ENCODE data around the gene SIL1.
"Not testable (repeated sequence)": the region's sequence is repeated elsewhere in the genome, so short reads cannot be mapped to it uniquely, and the experiment has no call there.

The SIL1 gene

GRCh38 chr5:139118804-139119203 is 79.4 kb downstream of the SIL1 start:
- no peak for DNase-seq (ENCODE audit: low read depth in 1 of 2, low spot score in 1 of 2)
- in situ Hi-C loops (cut with HindIII; ENCODE audit: low pct_unique_long_range_greater_than_20kb, low sequenced_read_pairs), result no loop called here
- no peak for TF ChIP-seq JUND (IDR thresholded peaks at IDR 0.05; ENCODE audit: low read depth)

GRCh38 chr5:139117342-139117884 is 80.8 kb downstream of the SIL1 start:
- TF ChIP-seq JUND (IDR thresholded peaks at IDR 0.05; ENCODE audit: low read depth), result no peak
- DNase-seq (ENCODE audit: low read depth in 1 of 2, low spot score in 1 of 2), result no peak
- in situ Hi-C loops (cut with HindIII; ENCODE audit: low pct_unique_long_range_greater_than_20kb, low sequenced_read_pairs), result no loop called here

GRCh38 chr5:139116100-139116655 is 82.0 kb downstream of the SIL1 start:
- no peak for DNase-seq (ENCODE audit: low read depth in 1 of 2, low spot score in 1 of 2)
- in situ Hi-C loops (cut with HindIII; ENCODE audit: low pct_unique_long_range_greater_than_20kb, low sequenced_read_pairs), result no loop called here
- TF ChIP-seq JUND (IDR thresholded peaks at IDR 0.05; ENCODE audit: low read depth), result no peak

- no peak for TF ChIP-seq JUND (IDR thresholded peaks at IDR 0.05; ENCODE audit: low read depth)
- in situ Hi-C loops (cut with HindIII; ENCODE audit: low pct_unique_long_range_greater_than_20kb, low sequenced_read_pairs), result no loop called here
- no peak for DNase-seq (ENCODE audit: low read depth in 1 of 2, low spot score in 1 of 2)
These were observed 84.3 kb downstream of the SIL1 start for GRCh38 chr5:139113892-139114291.

- in situ Hi-C loops (cut with HindIII; ENCODE audit: low pct_unique_long_range_greater_than_20kb, low sequenced_read_pairs), result not testable (repeated sequence)
These were observed 85.8 kb downstream of the SIL1 start for GRCh38 chr5:139112362-139112761.

GRCh38 chr5:139110526-139111168 is 87.5 kb downstream of the SIL1 start:
- no peak for DNase-seq (ENCODE audit: low read depth in 1 of 2, low spot score in 1 of 2)
- TF ChIP-seq JUND (IDR thresholded peaks at IDR 0.05; ENCODE audit: low read depth), result no peak
- in situ Hi-C loops (cut with HindIII; ENCODE audit: low pct_unique_long_range_greater_than_20kb, low sequenced_read_pairs), result no loop called here

More at GRCh38 chr5:139112362-139112761, 85.8 kb downstream of the SIL1 start:
- DNase-seq (ENCODE audit: low read depth in 1 of 2, low spot score in 1 of 2), result not testable (repeated sequence)

GRCh38 chr5:139108063-139108824 is 89.9 kb downstream of the SIL1 start:
- no peak for TF ChIP-seq JUND (IDR thresholded peaks at IDR 0.05; ENCODE audit: low read depth)
- DNase-seq (ENCODE audit: low read depth in 1 of 2, low spot score in 1 of 2), result no peak
- in situ Hi-C loops (cut with HindIII; ENCODE audit: low pct_unique_long_range_greater_than_20kb, low sequenced_read_pairs), result no loop called here

GRCh38 chr5:139105621-139106071 is 92.5 kb downstream of the SIL1 start:
- no peak for TF ChIP-seq JUND (IDR thresholded peaks at IDR 0.05; ENCODE audit: low read depth)
- in situ Hi-C loops (cut with HindIII; ENCODE audit: low pct_unique_long_range_greater_than_20kb, low sequenced_read_pairs), result no loop called here
- DNase-seq (ENCODE audit: low read depth in 1 of 2, low spot score in 1 of 2), result no peak

- in situ Hi-C loops (cut with HindIII; ENCODE audit: low pct_unique_long_range_greater_than_20kb, low sequenced_read_pairs), result no loop called here
- no peak for DNase-seq (ENCODE audit: low read depth in 1 of 2, low spot score in 1 of 2)
- no peak for TF ChIP-seq JUND (IDR thresholded peaks at IDR 0.05; ENCODE audit: low read depth)
These were observed 93.4 kb downstream of the SIL1 start for GRCh38 chr5:139104577-139105276.

GRCh38 chr5:139103762-139104161 is 94.4 kb downstream of the SIL1 start:
- no peak for TF ChIP-seq JUND (IDR thresholded peaks at IDR 0.05; ENCODE audit: low read depth)
- DNase-seq (ENCODE audit: low read depth in 1 of 2, low spot score in 1 of 2), result no peak
- in situ Hi-C loops (cut with HindIII; ENCODE audit: low pct_unique_long_range_greater_than_20kb, low sequenced_read_pairs), result no loop called here

GRCh38 chr5:139100825-139101224 is 97.3 kb downstream of the SIL1 start:
- no peak for TF ChIP-seq JUND (IDR thresholded peaks at IDR 0.05; ENCODE audit: low read depth)
- DNase-seq (ENCODE audit: low read depth in 1 of 2, low spot score in 1 of 2), result no peak
- in situ Hi-C loops (cut with HindIII; ENCODE audit: low pct_unique_long_range_greater_than_20kb, low sequenced_read_pairs), result no loop called here
